Measurements from ENCODE around the gene LTBP1.
"Not testable (repeated sequence)": the region's sequence is repeated elsewhere in the genome, so short reads cannot be mapped to it uniquely, and the experiment has no call there.

Gene LTBP1

GRCh38 chr2:32946314-32947075 is at the start of gene LTBP1:
TSS of gene LTBP1 (plus strand) at chr2:32946953. CDS start at chr2:32947325, 372 bp downstream.
- DNase-seq (ENCODE audit: low read depth in 2 of 2) = peak; percentile 40 to 43

GRCh38 chr2:32900246-32900973 is 46.3 kb upstream of the LTBP1 start:
- no peak for DNase-seq (ENCODE audit: low read depth in 2 of 2)

- DNase-seq (ENCODE audit: low read depth in 2 of 2) = no peak
Measured at GRCh38 chr2:32901313-32901712, 45.4 kb upstream of the LTBP1 start.

GRCh38 chr2:32902174-32902573 is 44.6 kb upstream of the LTBP1 start:
- DNase-seq (ENCODE audit: low read depth in 2 of 2) = no peak

- DNase-seq (ENCODE audit: low read depth in 2 of 2) = no peak
Measured at GRCh38 chr2:32902986-32903385, 43.8 kb upstream of the LTBP1 start.

- DNase-seq (ENCODE audit: low read depth in 2 of 2) = no peak
Measured at GRCh38 chr2:32904074-32904473, 42.7 kb upstream of the LTBP1 start.

GRCh38 chr2:32904751-32905150 is 42.0 kb upstream of the LTBP1 start:
- DNase-seq (ENCODE audit: low read depth in 2 of 2) = no peak

GRCh38 chr2:32905270-32905669 is 41.5 kb upstream of the LTBP1 start:
- DNase-seq (ENCODE audit: low read depth in 2 of 2) = no peak

GRCh38 chr2:32910883-32911598 is 35.7 kb upstream of the LTBP1 start:
- no peak for DNase-seq (ENCODE audit: low read depth in 2 of 2)

- DNase-seq (ENCODE audit: low read depth in 2 of 2) = no peak
Measured at GRCh38 chr2:32915694-32916093, 31.1 kb upstream of the LTBP1 start.

- no peak for DNase-seq (ENCODE audit: low read depth in 2 of 2)
Measured at GRCh38 chr2:32918774-32919173, 28.0 kb upstream of the LTBP1 start.

GRCh38 chr2:32919901-32920300 is 26.9 kb upstream of the LTBP1 start:
- not testable (repeated sequence) for DNase-seq (ENCODE audit: low read depth in 2 of 2)

GRCh38 chr2:32921486-32921885 is 25.3 kb upstream of the LTBP1 start:
- DNase-seq (ENCODE audit: low read depth in 2 of 2) = not testable (repeated sequence)

- DNase-seq (ENCODE audit: low read depth in 2 of 2) = no peak
Measured at GRCh38 chr2:32922501-32922900, 24.3 kb upstream of the LTBP1 start.

GRCh38 chr2:32923109-32923508 is 23.6 kb upstream of the LTBP1 start:
- DNase-seq (ENCODE audit: low read depth in 2 of 2) = no peak

- no peak for DNase-seq (ENCODE audit: low read depth in 2 of 2)
Measured at GRCh38 chr2:32925283-32925815, 21.4 kb upstream of the LTBP1 start.

GRCh38 chr2:32925976-32926707 is 20.6 kb upstream of the LTBP1 start:
- no peak for DNase-seq (ENCODE audit: low read depth in 2 of 2)

GRCh38 chr2:32926708-32927084 is 20.1 kb upstream of the LTBP1 start:
- DNase-seq (ENCODE audit: low read depth in 2 of 2) = no peak

- DNase-seq (ENCODE audit: low read depth in 2 of 2) = no peak
Measured at GRCh38 chr2:32930436-32930835, 16.3 kb upstream of the LTBP1 start.

- DNase-seq (ENCODE audit: low read depth in 2 of 2) = no peak
Measured at GRCh38 chr2:32931519-32931918, 15.2 kb upstream of the LTBP1 start.

- no peak for DNase-seq (ENCODE audit: low read depth in 2 of 2)
Measured at GRCh38 chr2:32931945-32932709, 14.6 kb upstream of the LTBP1 start.

Data from stimulated activated CD4-positive, alpha-beta T cell treated with anti-CD3 and anti-CD28 coated beads, Interleukin-4, amount 100 ng/mL, for 48 hours (primary cell).